ENCODE results near the gene DVL1. TPM values are rescaled to one million over a fixed set of nuclear protein-coding genes. Genes with fewer than 3 reads are reported as not detected.
A peak's percentile ranks its signal among the peaks of the same experiment; 100 is the strongest.

DVL1 gene
- total and polyA plus RNA-seq, 2 of the 13 experiments (the other 11 are each of a cell fraction or from before 2014, with no cell fraction given), result 30.8 to 60.4 TPM

GRCh38 chr1:1358433-1359271 is 9.4 kb upstream of the DVL1 start, which contains the start of gene MXRA8 (continued):
- TF ChIP-seq MED1 (CRISPR knock-in tag; IDR thresholded peaks at IDR 0.05) (peak; percentile 22; the same call in 1 of the 2 replicates), ZNF407 (CRISPR knock-in tag; IDR thresholded peaks at IDR 0.05; ENCODE audit: not compliant biosample characterization) (no peak), ZBED4 (CRISPR knock-in tag; IDR thresholded peaks at IDR 0.05; ENCODE audit: borderline replicate concordance) (no peak), MEIS2 (CRISPR knock-in tag; IDR thresholded peaks at IDR 0.05) (no peak), ZNF431 (CRISPR knock-in tag; IDR thresholded peaks at IDR 0.05; ENCODE audit: borderline replicate concordance, low read depth) (no peak), ZNF383 (CRISPR knock-in tag; IDR thresholded peaks at IDR 0.05; ENCODE audit: borderline replicate concordance) (no peak), BRF2 (CRISPR knock-in tag; IDR thresholded peaks at IDR 0.05) (no peak), SMARCC2 (IDR thresholded peaks at IDR 0.05) (no peak), ZNF34 (CRISPR knock-in tag; IDR thresholded peaks at IDR 0.05; ENCODE audit: borderline replicate concordance) (no peak), ARNT2 (CRISPR knock-in tag; IDR thresholded peaks at IDR 0.05; ENCODE audit: low read depth) (no peak), ZSCAN22 (CRISPR knock-in tag; IDR thresholded peaks at IDR 0.05) (peak; percentile 40; the same call in 1 of the 2 replicates)
- TF ChIP-seq, protein P1, sequence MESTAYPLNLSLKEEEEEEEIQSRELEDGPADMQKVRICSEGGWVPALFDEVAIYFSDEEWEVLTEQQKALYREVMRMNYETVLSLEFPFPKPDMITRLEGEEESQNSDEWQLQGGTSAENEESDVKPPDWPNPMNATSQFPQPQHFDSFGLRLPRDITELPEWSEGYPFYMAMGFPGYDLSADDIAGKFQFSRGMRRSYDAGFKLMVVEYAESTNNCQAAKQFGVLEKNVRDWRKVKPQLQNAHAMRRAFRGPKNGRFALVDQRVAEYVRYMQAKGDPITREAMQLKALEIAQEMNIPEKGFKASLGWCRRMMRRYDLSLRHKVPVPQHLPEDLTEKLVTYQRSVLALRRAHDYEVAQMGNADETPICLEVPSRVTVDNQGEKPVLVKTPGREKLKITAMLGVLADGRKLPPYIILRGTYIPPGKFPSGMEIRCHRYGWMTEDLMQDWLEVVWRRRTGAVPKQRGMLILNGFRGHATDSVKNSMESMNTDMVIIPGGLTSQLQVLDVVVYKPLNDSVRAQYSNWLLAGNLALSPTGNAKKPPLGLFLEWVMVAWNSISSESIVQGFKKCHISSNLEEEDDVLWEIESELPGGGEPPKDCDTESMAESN (CRISPR knock-in tag; conservative IDR thresholded peaks at IDR 0.05), result 0 out of 2 replicates have a peak, but pooled peaks have one; percentile 27

Data from HepG2 (cell line).